Keratinocyte (primary cell): ENCODE data around the gene ZNF316. TPM values are rescaled to one million over a fixed set of nuclear protein-coding genes. Genes with fewer than 3 reads are reported as not detected.

ENCODE experiments used
- DNase-seq: peaks from one replicate; pipeline ENCODE4 v3.0.0-alpha.2; 2011; ENCODE audit warnings: low read depth, missing footprints, low spot score
- FAIRE-seq: peaks from 2 replicates; lab custom pipeline; 2011; peaks lifted over from hg19 to GRCh38; lab: Jason Lieb, UNC
- H2AFZ ChIP-seq: 2 replicates; pipeline ENCODE4 v1.6.0; 2012; ENCODE audit warnings: low read length, control low read depth, inconsistent platforms; ENCODE audit not compliant: control insufficient read depth
- H3K27ac ChIP-seq: 2 replicates; pipeline ENCODE4 v1.5.1; 2011; ENCODE audit warnings: low read length; ENCODE audit not compliant: control insufficient read depth, insufficient read depth
- H3K27me3 ChIP-seq: 3 replicates; pipeline ENCODE4 v1.6.0; 2011; ENCODE audit warnings: low read length; ENCODE audit not compliant: control insufficient read depth, insufficient read depth; ENCODE audit errors: extremely low read depth
- H3K36me3 ChIP-seq, 2 experiments: 2 replicates in 1 of 2; 3 replicates in 1 of 2; pipeline ENCODE4 v1.5.1; 2011; ENCODE audit warnings: low read length in 2 of 2, mild to moderate bottlenecking in 1 of 2; ENCODE audit not compliant: control insufficient read depth in 2 of 2, insufficient read depth in 2 of 2; ENCODE audit errors: extremely low read depth in 1 of 2
- H3K4me1 ChIP-seq: 3 replicates; pipeline ENCODE4 v1.5.1; 2011; ENCODE audit warnings: low read length; ENCODE audit not compliant: control insufficient read depth, insufficient read depth; ENCODE audit errors: extremely low read depth
- H3K4me2 ChIP-seq: 3 replicates; pipeline ENCODE4 v1.6.0; 2011; ENCODE audit warnings: low read depth, low read length; ENCODE audit not compliant: control insufficient read depth, insufficient read depth; ENCODE audit errors: extremely low read depth
- H3K4me3 ChIP-seq, 3 experiments: fragments of 200-600 bp in 1 of 3; sonication (generic) in 1 of 3; 2 replicates in 2 of 3; 3 replicates in 1 of 3; pipeline ENCODE4 v1.5.1; 2011 to 2016; ENCODE audit warnings: low read length in 3 of 3, mild to moderate bottlenecking in 3 of 3, control low read depth in 2 of 3, inconsistent platforms in 1 of 3, low read depth in 1 of 3, mixed read lengths in 1 of 3, mixed run types in 1 of 3, moderate library complexity in 1 of 3; ENCODE audit not compliant: control insufficient read depth in 2 of 3, insufficient read depth in 2 of 3; ENCODE audit errors: extremely low read depth in 1 of 3
- H3K79me2 ChIP-seq: 2 replicates; pipeline ENCODE4 v1.6.0; 2012; ENCODE audit warnings: low read length; ENCODE audit not compliant: control insufficient read depth, insufficient read depth
- H3K9ac ChIP-seq: 3 replicates; pipeline ENCODE4 v1.6.0; 2011; ENCODE audit warnings: low read length; ENCODE audit not compliant: control insufficient read depth, insufficient read depth; ENCODE audit errors: extremely low read depth
- H3K9me1 ChIP-seq: 3 replicates; pipeline ENCODE4 v1.6.0; 2011; ENCODE audit warnings: low read length; ENCODE audit not compliant: control insufficient read depth, insufficient read depth; ENCODE audit errors: extremely low read depth
- H3K9me3 ChIP-seq: 2 replicates; pipeline ENCODE4 v1.5.1; 2012; ENCODE audit warnings: low read depth, low read length; ENCODE audit not compliant: control insufficient read depth
- H4K20me1 ChIP-seq: 3 replicates; pipeline ENCODE4 v1.6.0; 2011; ENCODE audit warnings: low read length; ENCODE audit not compliant: control insufficient read depth, insufficient read depth; ENCODE audit errors: extremely low read depth
- CTCF ChIP-seq, 3 experiments: IDR thresholded peaks in 1 of 3; conservative IDR thresholded peaks in 1 of 3; optimal IDR thresholded peaks in 1 of 3; 2 replicates in 2 of 3; 3 replicates in 1 of 3; pipeline versions ENCODE3 to v1.5.1; 2011; ENCODE audit warnings: low read length in 3 of 3, mild to moderate bottlenecking in 3 of 3, moderate library complexity in 2 of 3, control low read depth in 1 of 3, inconsistent platforms in 1 of 3; ENCODE audit not compliant: insufficient read depth in 2 of 3; ENCODE audit errors: extremely low read depth in 1 of 3
- EZH2 ChIP-seq: IDR thresholded peaks from one replicate; pipeline ENCODE4 v1.6.1; 2012; ENCODE audit warnings: inconsistent platforms, mild to moderate bottlenecking, low read length, moderate library complexity
- dilution Hi-C: fragments of 300-500 bp; cut with MboI; formaldehyde crosslinking; loops from one replicate; pipeline ENCODE4 v1.7.0; 2020; ENCODE audit warnings: low sequenced_read_pairs; ENCODE audit not compliant: extremely low pct_ligation_motif_present
- polyA plus RNA-seq, 5 experiments: library from polyadenylated mRNA; depleted of rRNA in 3 of 5; stranded (reverse) in 3 of 5; stranded (forward) in 1 of 5; unstranded in 1 of 5; fragments of >200 nt; gene quantifications; 1 replicate in 1 of 5; 2 replicates in 3 of 5; 3 replicates in 1 of 5; pipeline versions ENCODE4 v1.2.1 to v1.2.3, GENCODE V29; 2011 to 2012; ENCODE audit warnings: missing spikeins in 2 of 5, low read depth in 1 of 5, low replicate concordance in 1 of 5

The ZNF316 gene
- polyA plus RNA-seq, 1 donor (not counting 4 experiments of a cell fraction or from before 2014, with no cell fraction given) = 5.1 TPM

- H3K27ac ChIP-seq = no peak overlapping the region
- H3K4me1 ChIP-seq = no peaks in the 10 kb centered on the region
- FAIRE-seq (no peak), DNase-seq (no peak)
- H3K9me3 ChIP-seq = no peaks in the 10 kb centered on the region
- no peaks in the 10 kb centered on the region for H3K79me2 ChIP-seq
- H3K36me3 ChIP-seq = no peaks in the 10 kb centered on the region
- no peak overlapping the region for H3K9ac ChIP-seq
- H3K9me1 ChIP-seq = no peaks in the 10 kb centered on the region
- TF ChIP-seq CTCF (optimal IDR thresholded peaks at IDR 0.05 in 1 of 3, IDR thresholded peaks at IDR 0.05 in 1 of 3, conservative IDR thresholded peaks at IDR 0.05 in 1 of 3; ENCODE audit: extremely low read depth in 1 of 3, insufficient read depth in 2 of 3, low read length in 3 of 3) (no peak), EZH2 (no peak)
- no peak overlapping the region for H3K4me3 ChIP-seq
- dilution Hi-C loops = no loop called here
- peaks cover 40% of the 10 kb centered on the region for H3K27me3 ChIP-seq
- H2AFZ ChIP-seq = no peak overlapping the region
- peaks cover 3% of the 10 kb centered on the region for H4K20me1 ChIP-seq
- no peak overlapping the region for H3K4me2 ChIP-seq
Measured at GRCh38 chr7:6616854-6617643, 20.1 kb upstream of the ZNF316 start.

- H3K27me3 ChIP-seq = peaks cover 38% of the 10 kb centered on the region
- no peaks in the 10 kb centered on the region for H3K79me2 ChIP-seq
- no peaks in the 10 kb centered on the region for H3K4me1 ChIP-seq
- H3K4me2 ChIP-seq = no peak overlapping the region
- H3K27ac ChIP-seq = no peak overlapping the region
- no peaks in the 10 kb centered on the region for H3K36me3 ChIP-seq
- H3K9ac ChIP-seq = no peak overlapping the region
- DNase-seq = no peak
- dilution Hi-C loops = no loop called here
- no peak overlapping the region for H3K4me3 ChIP-seq
- H3K9me1 ChIP-seq = no peaks in the 10 kb centered on the region
- H4K20me1 ChIP-seq = peaks cover 3% of the 10 kb centered on the region
- TF ChIP-seq CTCF (optimal IDR thresholded peaks at IDR 0.05 in 1 of 3, IDR thresholded peaks at IDR 0.05 in 1 of 3, conservative IDR thresholded peaks at IDR 0.05 in 1 of 3; ENCODE audit: extremely low read depth in 1 of 3, insufficient read depth in 2 of 3, low read length in 3 of 3) (no peak), EZH2 (no peak)
- H3K9me3 ChIP-seq = no peaks in the 10 kb centered on the region
- no peak for FAIRE-seq
- H2AFZ ChIP-seq = no peak overlapping the region
Measured at GRCh38 chr7:6618621-6619020, 18.5 kb upstream of the ZNF316 start.
